Non-pigmented ciliary epithelial cell (primary cell): ENCODE data around the gene SCAMP2.
"Not testable (repeated sequence)": the region's sequence is repeated elsewhere in the genome, so short reads cannot be mapped to it uniquely, and the experiment has no call there.

Experiments used
- DNase-seq: peaks from one replicate; pipeline ENCODE4 v3.0.0-alpha.2; 2010; ENCODE audit warnings: low read depth

Gene SCAMP2

DNA sequence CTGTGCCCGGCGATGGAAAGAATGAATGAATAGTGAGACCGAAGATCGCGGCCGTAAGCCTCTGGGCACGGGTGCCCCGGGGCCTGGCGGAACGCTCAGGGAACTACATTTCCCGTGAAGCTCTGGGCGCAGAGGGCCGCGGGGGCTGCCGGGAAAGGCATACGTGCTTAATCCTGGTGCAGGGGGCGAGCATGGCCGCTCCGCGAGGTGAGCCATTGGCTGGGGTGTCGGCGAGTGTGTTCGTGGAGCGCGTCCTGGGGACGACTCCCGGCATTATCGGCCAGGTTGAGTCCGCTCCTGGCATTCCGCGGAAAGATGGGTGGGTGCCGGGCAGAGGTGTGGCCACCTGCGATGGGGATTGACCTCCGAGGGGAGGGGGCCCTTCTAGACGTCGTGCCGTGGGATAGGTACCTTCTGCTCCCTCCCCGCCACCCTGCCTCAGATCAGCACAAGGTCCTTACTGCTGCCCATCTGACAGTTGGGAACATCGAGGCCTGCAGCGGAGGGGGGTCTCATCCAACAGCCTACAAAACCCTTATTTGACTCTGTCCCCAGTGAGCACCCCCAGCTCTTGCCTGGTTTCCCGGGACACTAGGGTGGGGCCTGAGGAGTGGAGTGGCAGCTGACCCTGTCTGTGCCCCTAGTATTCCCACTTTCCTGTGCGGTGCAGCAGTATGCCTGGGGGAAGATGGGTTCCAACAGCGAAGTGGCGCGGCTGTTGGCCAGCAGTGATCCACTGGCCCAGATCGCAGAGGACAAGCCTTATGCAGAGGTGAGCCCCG lies 16.9 kb upstream of the SCAMP2 start, which contains the start of gene MPI:
Gene MPI, plus strand, starts transcription at position 160 of the 782 bp plus-strand sequence. Its CDS starts 32 bp downstream, at position 192.
- DNase-seq: no peak

DNA sequence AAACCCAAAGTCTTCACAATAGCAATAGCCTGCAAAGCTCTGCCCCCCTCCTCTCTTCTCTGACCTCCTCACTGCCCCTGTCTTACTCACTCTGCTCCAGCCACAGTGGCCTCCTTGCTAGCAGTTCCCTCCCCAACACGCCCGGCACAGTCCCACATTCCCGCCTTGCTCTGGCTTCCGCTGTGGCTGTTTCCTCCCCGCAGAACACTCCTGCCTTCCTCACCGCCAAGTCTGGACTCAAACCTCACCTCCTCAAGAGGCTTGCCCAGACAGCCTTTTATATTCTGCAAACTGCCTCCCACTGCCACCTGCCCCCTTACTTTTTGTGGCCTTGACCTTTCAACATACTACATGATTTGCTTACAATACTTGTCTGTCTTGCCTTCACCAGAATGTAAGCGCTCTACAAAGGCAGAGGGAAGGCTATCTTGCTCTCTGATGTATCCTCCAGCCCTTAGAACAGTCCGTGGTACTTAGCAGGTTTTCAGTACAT lies 16.3 kb upstream of the SCAMP2 start:
- DNase-seq: no peak

DNA sequence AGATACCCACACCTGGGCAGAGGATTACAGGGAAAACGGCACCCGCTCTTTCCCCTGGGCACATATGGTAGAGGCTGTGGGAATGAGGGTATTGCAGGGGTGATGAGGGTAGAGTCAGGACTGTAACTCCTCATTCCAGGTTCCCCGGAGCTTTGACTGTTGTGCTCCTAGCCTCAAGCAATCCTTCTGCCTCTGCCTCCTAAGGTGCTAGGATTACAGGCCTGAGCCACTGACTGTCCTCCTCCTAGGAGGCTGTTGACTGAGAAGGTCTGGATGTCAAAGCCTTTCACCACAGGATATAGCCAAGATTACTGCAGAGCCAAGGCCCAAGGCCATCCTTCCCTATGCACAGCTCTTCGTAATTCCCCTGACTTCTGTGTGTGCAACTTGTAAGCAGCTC lies 15.6 kb upstream of the SCAMP2 start:
- DNase-seq: no peak

DNA sequence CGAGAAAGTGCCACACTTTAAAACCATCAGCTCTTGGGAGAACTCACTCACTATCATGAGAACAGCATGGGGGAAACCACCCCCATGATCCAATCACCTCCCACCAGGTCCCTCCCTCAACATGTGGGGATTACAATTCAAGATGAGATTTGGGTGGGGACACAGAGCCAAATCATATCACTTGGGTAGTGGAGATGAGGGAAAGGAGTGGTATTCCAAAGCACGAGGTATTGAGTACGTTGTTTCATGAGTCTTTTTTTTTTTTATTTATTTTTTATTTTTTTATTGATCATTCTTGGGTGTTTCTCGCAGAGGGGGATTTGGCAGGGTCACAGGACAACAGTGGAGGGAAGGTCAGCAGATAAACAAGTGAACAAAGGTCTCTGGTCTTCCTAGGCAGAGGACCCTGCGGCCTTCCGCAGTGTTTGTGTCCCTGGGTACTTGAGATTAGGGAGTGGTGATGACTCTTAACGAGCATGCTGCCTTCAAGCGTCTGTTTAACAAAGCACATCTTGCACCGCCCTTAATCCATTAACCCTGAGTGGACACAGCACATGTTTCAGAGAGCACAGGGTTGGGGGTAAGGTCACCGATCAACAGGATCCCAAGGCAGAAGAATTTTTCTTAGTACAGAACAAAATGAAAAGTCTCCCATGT lies 14.5 kb upstream of the SCAMP2 start:
- DNase-seq: not testable (repeated sequence)

DNA sequence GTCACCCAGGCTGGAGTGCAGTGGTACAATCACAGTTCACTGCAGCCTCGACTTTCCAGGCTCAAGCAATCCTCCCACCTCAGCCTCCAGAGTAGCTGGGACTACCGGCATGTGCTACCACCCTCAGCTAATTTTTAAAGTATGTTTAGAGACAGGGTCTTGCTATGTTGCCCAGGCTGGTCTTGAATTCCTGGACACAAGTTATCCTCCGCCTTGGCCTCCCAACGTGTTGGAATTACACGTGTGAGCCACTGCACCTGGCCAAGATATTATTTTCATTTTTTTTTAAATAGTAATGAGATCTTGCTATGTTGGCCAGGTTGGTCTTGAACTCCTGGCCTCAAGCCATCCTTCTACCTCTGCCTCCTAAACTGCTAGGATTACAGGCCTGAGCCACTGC lies 12.3 kb upstream of the SCAMP2 start:
- no peak for DNase-seq

DNA sequence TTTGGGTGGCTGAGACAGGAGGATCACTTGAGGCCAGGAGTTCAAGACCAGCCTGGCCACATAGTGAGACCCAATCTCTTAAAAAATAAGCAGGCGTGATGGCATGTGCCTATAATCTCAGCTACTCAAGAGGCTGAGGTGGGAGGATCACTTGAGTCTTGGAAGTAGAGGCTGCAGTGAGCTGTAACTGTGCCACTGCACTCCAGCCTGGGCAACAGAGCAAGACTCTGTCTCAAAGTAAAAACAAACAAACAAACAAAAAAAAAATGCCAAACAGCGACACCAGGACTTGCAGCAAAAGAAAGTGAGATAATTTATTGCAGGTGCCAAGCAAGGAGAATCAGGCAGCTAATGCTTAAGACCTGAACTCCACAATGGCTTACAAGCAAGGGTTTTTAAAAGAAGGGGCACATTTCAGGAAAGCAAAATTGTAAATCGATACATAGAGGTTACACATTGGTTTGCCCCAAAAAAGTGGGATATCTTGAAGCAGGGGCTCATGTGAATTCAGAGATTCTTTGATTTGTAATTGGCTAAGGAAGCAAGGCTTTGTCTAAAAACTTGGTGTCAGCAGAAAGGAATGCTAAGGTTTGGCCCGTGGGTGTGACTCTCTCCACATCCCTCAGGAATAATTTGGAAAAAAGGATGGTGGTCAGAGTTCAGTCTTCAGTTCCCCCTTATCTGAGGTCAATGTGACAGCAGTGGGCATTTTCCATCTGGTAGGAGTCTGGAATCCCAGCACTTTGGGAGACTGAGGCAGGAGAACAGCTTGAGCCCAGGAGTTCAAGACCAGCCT lies 11.5 kb upstream of the SCAMP2 start:
- DNase-seq: no peak

DNA sequence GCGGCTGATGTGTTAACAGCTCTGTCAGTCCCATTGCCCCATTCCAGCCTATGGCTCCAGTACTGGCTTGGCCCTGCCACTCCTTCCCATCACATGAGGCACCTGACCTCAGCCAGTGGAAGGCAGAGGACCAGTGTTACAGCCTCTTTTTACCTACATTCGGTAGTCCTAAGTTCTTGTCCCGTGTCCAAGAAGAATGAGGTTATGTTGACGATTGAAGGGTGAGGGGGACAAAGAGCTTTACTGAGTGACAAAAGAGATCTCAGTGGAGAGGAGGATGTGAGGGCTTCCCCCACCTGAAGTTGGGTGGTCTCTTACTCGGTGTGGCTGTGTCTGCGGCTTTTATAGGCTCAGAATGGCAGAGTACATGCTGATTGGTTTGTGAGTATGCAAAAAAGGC lies 9.4 kb upstream of the SCAMP2 start:
- no peak for DNase-seq

DNA sequence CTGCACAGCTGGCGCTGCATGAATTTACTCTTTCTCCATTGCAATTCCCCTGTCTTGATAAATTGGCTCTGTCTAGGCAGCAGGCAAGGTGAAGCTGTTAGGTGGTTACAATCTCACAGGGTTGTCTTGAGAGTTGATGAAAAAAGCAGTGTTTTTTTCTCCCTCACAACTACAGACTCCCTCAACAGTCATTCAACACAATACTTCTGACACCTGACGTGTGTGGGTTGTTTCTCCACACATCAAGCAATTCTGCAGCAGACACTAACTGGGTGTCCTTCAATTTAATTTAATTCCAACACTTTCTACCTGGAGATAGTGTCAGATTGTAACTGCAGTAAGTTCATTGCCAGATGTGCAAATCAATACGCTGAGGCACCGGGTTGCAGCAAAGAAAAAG lies 5.1 kb upstream of the SCAMP2 start:
- DNase-seq: no peak

DNA sequence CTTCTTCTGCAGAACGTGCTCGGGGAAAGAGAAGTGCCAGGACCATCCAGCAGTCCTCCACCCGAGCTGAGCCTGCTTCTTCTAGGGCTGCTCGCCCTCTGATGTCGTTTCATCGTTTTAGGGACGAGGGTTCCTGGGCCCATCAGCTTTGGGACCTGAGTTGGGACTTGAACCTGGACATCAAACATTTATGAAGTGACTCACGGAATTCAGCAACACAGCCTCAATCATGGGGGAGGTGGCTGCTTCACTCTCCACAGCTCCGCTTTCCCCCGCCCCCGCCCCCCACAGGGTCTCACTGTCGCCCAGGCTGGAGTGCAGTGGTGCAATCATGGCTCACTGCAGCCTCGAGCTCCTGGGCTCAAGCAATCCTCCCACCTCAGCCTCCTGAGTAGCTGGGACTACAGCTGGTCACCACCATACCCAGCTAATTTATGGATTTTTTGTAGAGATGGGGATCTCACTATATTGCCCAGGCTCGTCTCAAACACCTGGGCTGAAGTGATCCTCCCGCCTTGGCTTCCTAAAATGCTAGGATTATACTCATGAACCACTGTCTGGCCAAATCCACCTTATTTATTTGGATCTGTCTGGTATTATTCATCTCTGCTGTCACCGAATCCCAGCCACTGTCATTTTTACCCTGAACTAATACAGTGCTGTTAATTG lies 725 bp upstream of the SCAMP2 start:
- no peak for DNase-seq

DNA sequence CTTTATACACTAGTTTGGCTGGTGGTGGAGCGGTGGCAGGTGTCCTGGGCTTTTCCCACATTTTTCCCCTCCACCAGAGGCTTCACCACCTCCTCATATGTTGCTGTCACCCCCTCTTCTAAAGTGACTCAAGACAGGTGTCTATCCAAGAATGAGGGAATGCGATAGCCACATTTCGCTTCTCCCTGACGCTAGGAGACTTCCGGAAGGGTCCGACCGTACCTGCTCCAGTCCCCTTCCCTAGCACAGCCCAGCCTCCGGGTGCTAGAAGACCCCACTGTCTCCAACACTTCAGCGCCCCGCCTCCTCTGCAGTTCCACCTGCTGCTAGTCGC lies 496 bp downstream of the SCAMP2 start:
- DNase-seq: no peak

DNA sequence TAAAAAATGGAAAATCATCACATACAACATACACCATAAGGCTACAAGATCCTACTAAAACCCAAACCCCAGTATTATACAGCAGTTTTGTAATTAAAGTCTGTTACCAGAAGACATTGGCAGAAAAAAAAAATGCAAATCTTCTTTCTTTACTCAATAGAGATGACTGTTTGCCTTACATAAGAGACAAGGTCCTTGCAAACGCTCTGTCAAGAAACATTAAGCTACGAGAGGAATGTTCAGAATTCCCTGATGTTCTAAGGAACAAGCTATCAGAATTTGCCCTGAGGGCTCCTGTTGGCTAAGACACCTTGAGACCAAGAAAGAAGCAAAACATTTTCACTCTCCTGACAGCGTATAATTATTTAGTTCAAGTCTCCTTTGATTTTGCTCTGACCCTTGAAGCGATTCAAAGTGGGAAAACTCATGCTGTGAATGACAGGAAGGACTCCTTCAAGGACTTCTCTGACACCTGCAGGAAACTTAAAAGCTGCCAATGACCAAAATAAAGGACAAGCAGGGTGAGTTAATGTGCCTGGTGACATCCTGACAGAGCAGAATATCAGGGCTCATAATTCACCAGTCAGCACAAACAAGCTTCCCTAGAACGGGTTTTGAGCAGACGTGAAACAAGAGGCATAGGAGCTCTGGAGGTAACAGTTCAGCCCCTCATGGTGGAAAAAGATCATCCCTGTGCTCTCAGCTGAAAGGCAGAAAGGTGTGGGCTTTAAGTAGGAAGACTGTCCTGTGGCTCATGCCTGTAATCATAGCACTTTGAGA lies 2.5 kb downstream of the SCAMP2 start:
- DNase-seq: no peak

DNA sequence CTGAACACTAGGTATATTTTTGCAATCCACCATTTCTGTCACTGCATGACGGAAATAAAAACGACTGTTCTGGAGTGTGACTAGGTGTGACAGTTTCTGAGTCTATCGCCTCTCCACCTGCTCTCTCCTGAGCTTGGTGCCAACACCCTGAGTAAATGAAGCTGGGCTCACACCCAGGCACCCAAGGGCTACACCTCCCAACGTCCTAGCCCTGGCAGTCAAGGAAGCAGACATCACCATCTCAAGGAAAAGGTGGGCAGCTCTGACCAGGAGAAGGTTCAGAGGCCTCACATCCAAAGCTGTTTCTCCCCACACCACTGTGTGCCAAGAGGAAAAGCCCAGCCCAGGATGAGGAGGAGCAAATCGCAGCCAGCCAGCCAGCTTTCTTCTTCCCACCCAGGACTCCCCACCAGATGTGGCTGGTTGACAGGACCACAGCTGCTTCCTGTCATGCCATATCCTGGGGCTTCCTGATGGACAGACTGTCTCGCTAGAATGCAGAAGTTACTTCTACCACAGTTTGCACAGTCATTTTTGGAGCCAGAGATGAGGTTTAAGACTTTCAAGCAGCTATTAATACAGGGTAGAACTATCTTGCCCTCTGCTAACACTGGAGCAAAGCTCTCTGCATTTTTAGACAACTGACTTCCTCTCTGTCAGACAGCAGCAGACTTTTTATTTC lies 3.3 kb downstream of the SCAMP2 start:
- no peak for DNase-seq

DNA sequence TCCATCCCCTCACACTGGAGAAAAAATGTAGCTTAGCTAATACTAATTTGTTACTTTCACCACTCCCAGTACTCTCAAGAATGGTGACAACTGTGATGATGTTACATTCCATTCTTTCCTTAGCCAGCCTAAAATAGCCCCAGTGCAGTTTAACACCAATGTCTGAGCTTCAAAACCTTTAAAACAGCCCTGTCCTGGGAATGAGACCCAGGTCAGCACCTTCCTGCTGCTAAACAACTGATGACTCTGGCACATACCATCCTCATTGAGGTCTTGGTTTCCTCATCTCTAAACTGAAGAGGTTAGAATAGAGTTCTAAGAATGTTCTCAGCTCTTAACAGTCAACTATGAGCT lies 3.8 kb downstream of the SCAMP2 start:
- no peak for DNase-seq

DNA sequence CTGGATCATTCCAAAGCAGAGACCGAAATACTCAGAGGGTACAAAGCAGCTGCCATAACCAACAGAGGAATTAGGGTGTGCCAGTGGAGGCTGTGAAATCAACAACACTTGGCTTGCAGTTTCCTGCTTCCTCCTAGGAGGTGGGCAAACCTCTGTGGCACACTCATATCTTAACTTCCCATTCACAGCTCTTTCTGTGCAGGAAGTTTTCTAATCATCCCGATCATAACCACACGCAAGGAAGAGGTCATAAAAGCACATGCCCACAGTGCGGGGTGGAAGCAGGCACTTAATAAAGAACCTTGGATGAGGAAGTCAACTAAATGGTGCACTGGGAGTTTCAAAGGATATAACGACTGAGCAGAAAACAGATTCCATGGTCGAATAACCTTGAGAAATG lies 5.1 kb downstream of the SCAMP2 start:
- DNase-seq: no peak

DNA sequence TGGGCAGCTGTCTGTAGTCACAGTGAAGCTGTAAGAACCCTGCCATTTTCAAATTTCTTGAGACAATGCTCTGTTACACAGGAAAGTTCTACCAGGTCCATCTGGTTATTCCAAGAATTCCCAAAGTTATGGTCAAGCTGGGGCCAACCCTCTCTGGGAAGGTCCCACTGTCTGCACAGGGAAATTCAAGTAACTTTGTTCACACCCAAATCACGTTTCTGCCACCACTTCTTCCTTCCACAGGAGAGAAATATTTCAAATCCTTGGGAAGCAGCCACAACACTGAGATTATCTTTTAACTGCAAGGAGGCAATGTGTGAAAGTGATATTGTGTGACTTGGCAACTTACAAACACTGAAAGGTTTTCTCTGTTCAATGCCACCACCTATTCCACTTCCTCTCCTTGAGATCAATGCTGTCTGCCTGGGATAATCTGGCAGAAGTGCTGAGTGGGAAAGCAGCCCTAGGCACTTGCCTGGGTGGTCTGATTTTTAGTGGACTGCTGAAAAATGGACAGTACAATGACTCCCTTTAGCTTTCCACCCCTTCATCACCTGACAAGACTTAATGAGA lies 5.6 kb downstream of the SCAMP2 start:
- no peak for DNase-seq

DNA sequence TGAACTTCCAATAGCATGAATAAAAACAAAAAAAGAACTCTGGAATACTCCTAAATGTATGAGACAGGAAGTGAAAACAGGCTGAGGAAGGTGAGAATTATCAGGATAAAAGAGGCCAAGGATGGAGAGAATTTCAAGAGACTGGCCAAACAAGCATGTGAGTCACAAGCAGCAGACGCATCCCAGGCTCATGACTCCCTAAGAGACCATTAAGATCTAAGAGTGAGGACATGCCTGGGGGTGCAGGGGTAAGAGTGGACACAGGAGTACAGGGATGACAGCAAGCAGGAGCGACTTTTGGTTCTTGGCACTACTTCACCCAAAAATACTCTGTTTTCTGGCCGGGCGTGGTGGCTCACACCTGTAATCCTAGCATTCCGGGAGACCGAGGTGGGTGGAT lies 7.1 kb downstream of the SCAMP2 start:
- DNase-seq: no peak

DNA sequence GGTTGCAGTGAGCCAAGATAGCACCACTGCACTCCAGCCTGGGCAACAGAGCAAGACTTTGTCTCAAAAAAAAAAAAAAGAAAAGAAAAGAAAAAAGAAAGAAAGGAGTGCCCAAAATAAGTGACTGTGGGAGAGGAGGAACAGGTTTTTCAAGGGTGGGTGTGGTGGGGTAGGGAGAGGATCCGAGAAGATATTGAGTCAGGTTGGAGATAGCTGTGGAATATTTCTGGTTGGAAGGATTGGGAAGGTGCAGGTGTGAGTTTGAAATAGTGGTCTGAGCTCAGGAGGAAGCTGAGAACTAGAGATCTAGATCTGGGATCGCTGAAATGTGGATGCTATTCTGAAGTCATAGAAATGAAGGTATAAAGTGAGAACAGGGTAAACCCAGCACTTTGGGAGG lies 7.8 kb downstream of the SCAMP2 start:
- DNase-seq: no peak

DNA sequence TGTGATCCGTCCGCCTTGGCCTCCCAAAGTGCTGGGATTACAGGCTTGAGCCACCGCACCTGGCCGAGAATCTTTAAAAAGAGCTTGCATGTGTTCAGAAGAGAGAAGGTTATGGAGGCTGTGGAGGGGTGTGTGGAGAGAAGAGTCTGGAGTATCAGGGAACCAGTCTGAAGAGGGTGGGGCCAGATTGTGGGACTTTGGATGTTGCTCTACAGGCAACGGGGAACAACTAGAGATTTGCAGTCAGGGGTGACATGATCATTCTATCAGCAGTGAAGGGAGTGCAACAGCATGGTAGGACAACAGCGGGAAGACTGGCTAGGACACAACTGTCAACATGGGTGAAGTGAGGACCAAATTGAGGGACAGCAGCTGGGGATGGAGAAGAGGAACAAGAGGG lies 8.9 kb downstream of the SCAMP2 start:
- DNase-seq: no peak

DNA sequence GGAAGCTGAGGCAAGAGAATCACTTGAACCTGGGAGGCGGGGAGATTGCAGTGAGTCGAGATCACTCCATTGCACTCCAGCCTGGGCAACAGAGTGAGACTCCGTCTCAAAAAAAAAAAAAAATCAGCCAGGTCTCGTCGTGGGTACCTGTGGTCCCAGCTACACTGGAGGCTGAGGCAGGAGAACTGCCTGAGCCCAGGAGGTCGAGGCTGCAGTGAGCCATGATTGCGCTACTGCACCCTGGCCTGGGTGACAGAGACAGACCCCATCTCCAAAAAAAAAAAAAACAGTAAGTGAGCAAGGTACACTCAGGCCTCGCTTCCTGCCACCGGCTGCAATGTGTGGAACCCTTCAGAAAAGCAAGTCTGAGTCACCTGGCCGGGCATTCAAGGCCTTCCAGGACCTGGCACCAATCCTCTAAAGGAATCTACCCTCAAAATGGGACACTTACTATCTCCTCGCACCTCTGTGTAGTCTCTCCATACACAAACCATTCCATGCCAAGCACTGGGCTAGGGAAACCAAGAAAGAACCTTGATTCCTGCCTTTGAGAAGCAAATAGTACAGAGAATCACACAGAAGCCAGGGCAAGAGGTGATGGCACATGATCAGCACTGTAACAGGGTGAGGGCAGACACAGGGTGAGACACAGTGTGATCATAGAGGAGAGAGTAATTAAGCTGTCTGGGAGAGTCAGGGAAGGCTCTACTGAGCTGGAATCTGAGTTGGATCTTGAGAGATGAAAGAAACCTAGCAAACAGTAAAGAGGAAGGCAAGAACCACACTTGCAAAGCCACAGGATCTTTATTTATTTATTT lies 9.7 kb downstream of the SCAMP2 start:
- no peak for DNase-seq

DNA sequence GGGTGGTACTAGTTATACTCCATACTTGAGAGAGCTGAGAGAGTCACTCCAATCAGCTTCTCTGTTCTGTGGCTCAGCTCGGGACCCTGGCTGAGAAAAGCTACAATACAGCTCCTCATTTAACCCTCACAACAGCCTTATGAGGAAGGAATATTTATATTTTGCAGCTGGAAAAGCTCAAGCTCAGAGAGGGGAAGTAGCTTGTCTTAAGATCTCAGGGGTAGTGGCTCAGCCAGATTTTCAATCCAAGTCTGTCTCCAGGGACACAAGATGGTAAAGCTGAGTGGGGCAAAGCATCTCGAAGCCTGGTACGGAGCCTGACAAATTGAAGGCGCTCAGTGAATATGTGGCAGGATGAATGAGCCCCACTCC lies 14.8 kb downstream of the SCAMP2 start:
- no peak for DNase-seq
